HG03575 (cell line): Measurements from ENCODE around the gene CD302.
"Not testable (repeated sequence)": the region's sequence is repeated elsewhere in the genome, so short reads cannot be mapped to it uniquely, and the experiment has no call there.

ENCODE experiments used
- ATAC-seq: cut with Tn5 transposase; IDR thresholded peaks from one replicate; pipeline ENCODE4 v1.9.1; 2021; ENCODE audit not compliant: unreplicated experiment, insufficient number of reproducible peaks, low FRiP score; ENCODE audit errors: extremely low read depth

CD302 gene

GRCh38 chr2:159797543-159798375 lies at the start of gene CD302:
TSS of gene CD302 (minus strand) at chr2:159798208. CDS start at chr2:159798198, 10 bp downstream.
- no peak for ATAC-seq

GRCh38 chr2:159846564-159846963 lies 48.6 kb upstream of the CD302 start:
- no peak for ATAC-seq

- no peak for ATAC-seq
Observed at GRCh38 chr2:159840616-159841015, 42.6 kb upstream of the CD302 start.

GRCh38 chr2:159832858-159833257 lies 34.9 kb upstream of the CD302 start:
- ATAC-seq: no peak

GRCh38 chr2:159832026-159832425 lies 34.0 kb upstream of the CD302 start:
- ATAC-seq: no peak

- no peak for ATAC-seq
Observed at GRCh38 chr2:159829376-159829775, 31.4 kb upstream of the CD302 start.

GRCh38 chr2:159828738-159829137 lies 30.7 kb upstream of the CD302 start:
- no peak for ATAC-seq

GRCh38 chr2:159822478-159822833 lies 24.4 kb upstream of the CD302 start:
- not testable (repeated sequence) for ATAC-seq

- not testable (repeated sequence) for ATAC-seq
Observed at GRCh38 chr2:159821775-159822477, 23.9 kb upstream of the CD302 start.

- no peak for ATAC-seq
Observed at GRCh38 chr2:159818940-159819339, 20.9 kb upstream of the CD302 start.

- ATAC-seq: no peak
Observed at GRCh38 chr2:159817283-159817682, 19.3 kb upstream of the CD302 start.

- no peak for ATAC-seq
Observed at GRCh38 chr2:159811232-159811631, 13.2 kb upstream of the CD302 start.

- no peak for ATAC-seq
Observed at GRCh38 chr2:159808032-159808425, 10.0 kb upstream of the CD302 start.

GRCh38 chr2:159807183-159808031 lies 9.4 kb upstream of the CD302 start:
- no peak for ATAC-seq

- no peak for ATAC-seq
Observed at GRCh38 chr2:159804941-159805340, 6.9 kb upstream of the CD302 start.

- no peak for ATAC-seq
Observed at GRCh38 chr2:159803235-159803962, 5.4 kb upstream of the CD302 start.

GRCh38 chr2:159802673-159803072 lies 4.7 kb upstream of the CD302 start:
- no peak for ATAC-seq

GRCh38 chr2:159799833-159800232 lies 1.8 kb upstream of the CD302 start:
- ATAC-seq: no peak

GRCh38 chr2:159798376-159798725 lies 343 bp upstream of the CD302 start:
- no peak for ATAC-seq
